ENCODE data around the gene KCNK17.
A peak's percentile ranks its signal among the peaks of the same experiment; 100 is the strongest.

KCNK17 gene

DNA sequence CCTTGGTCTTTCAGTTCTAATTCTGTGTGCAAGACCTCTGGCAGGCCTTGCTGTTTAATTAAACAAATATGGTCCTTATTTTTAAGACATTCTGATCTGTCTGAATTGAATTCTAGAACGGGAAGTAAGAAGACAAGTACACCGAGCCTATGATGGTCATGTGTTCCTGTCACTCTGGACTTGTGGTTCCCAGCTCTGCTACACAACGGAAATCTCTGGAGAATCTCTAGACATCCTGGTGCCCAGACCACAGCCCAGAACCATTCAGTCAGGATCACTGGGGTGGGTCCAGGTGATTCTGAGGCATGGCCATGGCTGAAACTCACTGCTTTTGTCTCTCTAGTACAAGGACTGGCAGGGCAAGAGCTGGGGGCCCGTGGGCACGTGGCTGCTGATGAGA lies 24.2 kb upstream of the KCNK17 start:
- in situ Hi-C loops (cut with MboI; ENCODE audit: low sequenced_read_pairs, unreplicated experiment): no loop called here
- TF ChIP-seq, protein P1, sequence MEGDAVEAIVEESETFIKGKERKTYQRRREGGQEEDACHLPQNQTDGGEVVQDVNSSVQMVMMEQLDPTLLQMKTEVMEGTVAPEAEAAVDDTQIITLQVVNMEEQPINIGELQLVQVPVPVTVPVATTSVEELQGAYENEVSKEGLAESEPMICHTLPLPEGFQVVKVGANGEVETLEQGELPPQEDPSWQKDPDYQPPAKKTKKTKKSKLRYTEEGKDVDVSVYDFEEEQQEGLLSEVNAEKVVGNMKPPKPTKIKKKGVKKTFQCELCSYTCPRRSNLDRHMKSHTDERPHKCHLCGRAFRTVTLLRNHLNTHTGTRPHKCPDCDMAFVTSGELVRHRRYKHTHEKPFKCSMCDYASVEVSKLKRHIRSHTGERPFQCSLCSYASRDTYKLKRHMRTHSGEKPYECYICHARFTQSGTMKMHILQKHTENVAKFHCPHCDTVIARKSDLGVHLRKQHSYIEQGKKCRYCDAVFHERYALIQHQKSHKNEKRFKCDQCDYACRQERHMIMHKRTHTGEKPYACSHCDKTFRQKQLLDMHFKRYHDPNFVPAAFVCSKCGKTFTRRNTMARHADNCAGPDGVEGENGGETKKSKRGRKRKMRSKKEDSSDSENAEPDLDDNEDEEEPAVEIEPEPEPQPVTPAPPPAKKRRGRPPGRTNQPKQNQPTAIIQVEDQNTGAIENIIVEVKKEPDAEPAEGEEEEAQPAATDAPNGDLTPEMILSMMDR (IDR thresholded peaks at IDR 0.05; ENCODE audit: borderline replicate concordance, control extremely low read depth, extremely low read depth, insufficient read depth, missing control alignments): no peak
- no peak for DNase-seq (ENCODE audit: low spot score)

DNA sequence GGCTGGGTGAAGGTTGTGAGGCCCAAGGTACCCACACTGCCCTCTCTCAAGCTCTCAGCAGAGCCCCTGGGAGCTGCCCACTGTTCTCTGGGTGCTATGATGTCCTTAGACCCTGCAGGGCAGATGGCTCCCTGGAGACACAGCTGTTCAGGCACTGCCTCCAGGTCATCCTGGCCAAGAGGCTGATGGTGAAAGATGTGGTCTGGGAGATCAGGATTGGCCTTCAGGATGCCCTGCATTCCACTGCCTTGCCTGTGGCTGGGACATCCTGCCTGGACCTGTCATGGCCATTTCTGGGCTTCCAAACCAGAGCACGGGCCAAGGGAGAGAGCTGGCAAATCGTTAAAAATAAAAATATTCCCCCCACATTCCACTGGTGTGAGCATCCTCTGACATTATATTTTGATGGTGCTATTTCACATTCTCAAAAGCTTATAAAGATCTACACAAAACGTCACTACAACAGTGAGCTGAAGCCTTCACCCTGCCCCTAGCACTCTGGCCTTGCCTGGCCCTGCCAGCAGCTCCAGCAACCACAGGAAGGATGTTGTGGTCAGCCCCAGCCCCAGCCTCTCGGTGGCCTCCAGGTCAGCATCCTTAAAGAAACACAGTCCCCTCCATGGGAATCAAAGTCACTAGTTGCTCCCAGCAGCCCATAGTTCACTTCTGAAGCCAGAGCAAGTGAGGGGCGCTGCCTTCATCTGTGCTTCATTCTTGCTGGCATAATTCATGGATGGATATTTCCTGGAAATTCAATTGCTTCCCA lies 21.7 kb upstream of the KCNK17 start:
- in situ Hi-C loops (cut with MboI; ENCODE audit: low sequenced_read_pairs, unreplicated experiment): no loop called here
- no peak for DNase-seq (ENCODE audit: low spot score)
- TF ChIP-seq, protein P1 (IDR thresholded peaks at IDR 0.05; ENCODE audit: borderline replicate concordance, control extremely low read depth, extremely low read depth, insufficient read depth, missing control alignments): no peak

DNA sequence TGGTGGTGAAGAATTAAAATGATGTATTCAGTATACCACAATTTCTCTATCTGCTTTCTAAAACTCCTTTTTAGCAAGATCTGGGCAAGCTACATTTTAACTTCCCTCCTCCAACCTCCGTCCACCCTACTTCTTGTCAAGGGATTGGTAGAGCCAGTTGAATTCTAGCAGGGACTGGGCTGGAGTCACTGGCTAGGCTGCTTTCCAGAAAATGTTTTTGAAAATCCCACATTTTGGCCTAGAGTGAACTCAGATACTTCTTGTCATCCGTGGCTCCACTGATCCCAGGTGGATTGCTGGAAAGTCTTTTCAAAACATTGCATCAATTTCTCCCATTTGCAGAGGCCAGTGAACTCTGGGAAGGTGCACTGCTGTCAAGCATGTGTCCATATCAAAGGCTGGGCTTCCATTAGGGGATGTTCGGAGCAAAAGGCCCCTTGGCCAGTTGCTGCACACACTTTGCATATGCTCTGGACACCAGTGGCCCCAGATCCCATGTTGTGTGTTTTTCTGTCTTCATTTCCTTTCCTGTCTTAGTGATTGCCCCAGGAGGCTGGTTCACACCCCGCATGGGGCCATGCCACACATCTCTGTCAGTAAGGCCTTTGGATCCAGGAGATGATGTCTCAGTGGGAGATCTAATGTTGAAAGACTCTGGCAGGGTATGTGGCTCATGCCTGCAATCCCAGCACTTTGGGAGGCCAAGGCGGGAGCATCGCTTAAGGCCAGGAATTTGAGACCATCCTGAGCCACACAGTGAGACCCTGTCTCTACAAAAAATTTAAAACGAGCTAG lies 19.6 kb upstream of the KCNK17 start:
- in situ Hi-C loops (cut with MboI; ENCODE audit: low sequenced_read_pairs, unreplicated experiment): no loop called here
- DNase-seq (ENCODE audit: low spot score): no peak
- TF ChIP-seq, protein P1 (IDR thresholded peaks at IDR 0.05; ENCODE audit: borderline replicate concordance, control extremely low read depth, extremely low read depth, insufficient read depth, missing control alignments): no peak

DNA sequence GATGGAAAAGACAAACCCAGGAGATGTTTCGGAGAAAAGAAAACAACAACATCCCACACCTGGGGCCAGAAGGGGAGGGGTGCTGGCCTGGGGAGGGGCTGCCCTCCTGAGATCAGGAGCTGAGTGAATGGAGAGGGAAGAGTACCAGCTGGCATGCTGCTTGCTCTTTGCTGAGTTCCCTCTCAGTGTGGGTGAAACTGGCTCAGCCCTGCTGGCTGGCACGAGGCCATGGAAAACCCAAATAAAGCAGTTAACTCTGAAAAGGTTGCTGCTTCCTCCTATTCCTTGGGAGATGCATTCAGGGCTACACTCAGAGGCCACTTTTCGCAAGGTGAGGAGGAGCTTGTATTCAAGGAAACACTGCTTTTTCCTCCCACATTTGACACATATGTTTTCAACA lies 16.3 kb upstream of the KCNK17 start:
- TF ChIP-seq, protein P1 (IDR thresholded peaks at IDR 0.05; ENCODE audit: borderline replicate concordance, control extremely low read depth, extremely low read depth, insufficient read depth, missing control alignments): no peak
- DNase-seq (ENCODE audit: low spot score): no peak
- in situ Hi-C loops (cut with MboI; ENCODE audit: low sequenced_read_pairs, unreplicated experiment): no loop called here

DNA sequence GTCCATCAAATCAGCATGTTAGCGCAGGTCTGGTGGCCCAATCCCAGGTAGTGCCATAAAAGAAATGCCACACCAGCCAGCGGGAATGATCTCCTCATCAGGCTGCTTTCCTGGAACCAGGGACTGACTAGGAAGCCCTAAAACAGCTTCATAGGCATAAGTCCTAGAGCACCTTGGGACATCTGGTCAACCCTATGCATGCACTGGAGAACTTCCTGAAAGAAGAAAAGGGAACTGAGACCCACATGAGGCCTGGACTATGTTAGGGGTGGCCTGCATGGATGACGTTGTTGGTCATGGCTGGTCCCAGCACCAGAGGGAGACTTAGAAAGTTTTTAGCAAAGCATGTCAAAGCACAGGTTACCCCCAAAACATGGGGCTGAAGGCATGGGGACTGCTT lies 15.8 kb upstream of the KCNK17 start:
- in situ Hi-C loops (cut with MboI; ENCODE audit: low sequenced_read_pairs, unreplicated experiment): no loop called here
- peak; percentile 65 for DNase-seq (ENCODE audit: low spot score)
- TF ChIP-seq, protein P1 (IDR thresholded peaks at IDR 0.05; ENCODE audit: borderline replicate concordance, control extremely low read depth, extremely low read depth, insufficient read depth, missing control alignments): no peak

DNA sequence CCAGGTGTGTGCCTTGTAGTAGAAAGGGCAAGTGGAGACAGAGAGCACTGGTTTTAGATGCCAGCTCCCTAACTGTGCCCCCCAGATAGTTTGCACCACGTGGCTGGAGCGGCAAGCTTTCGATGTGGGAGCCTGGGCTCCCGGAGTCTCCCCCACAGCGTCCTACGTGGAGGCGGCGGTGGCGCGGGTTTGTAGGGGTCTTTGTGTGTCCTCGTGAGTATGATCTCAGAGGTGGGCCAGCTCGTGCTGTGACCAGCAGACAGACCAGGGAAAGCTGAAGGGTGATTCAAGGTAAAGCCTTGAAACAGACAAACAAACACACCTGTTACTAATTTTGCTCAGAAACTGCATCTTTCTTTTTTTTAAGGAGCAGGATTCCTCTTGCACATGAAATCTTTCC lies 13.8 kb upstream of the KCNK17 start:
- in situ Hi-C loops (cut with MboI; ENCODE audit: low sequenced_read_pairs, unreplicated experiment): no loop called here
- no peak for DNase-seq (ENCODE audit: low spot score)
- TF ChIP-seq, protein P1 (IDR thresholded peaks at IDR 0.05; ENCODE audit: borderline replicate concordance, control extremely low read depth, extremely low read depth, insufficient read depth, missing control alignments): no peak
